Astrocyte (in vitro differentiated cells and primary cell): ENCODE measurements around the gene VWA2. TPM values are rescaled to one million over a fixed set of nuclear protein-coding genes. Genes with fewer than 3 reads are reported as not detected.

ENCODE experiments used
- DNase-seq: peaks from one replicate; pipeline ENCODE4 v3.0.0-alpha.2; 2010; ENCODE audit warnings: low read depth
- FAIRE-seq: peaks from 2 replicates; lab custom pipeline; 2011; peaks lifted over from hg19 to GRCh38; lab: Jason Lieb, UNC
- H2AFZ ChIP-seq: 2 replicates; pipeline ENCODE4 v1.6.0; 2012; ENCODE audit warnings: low read depth, low read length, inconsistent platforms
- H3K27ac ChIP-seq: 2 replicates; pipeline ENCODE4 v1.5.1; 2011; ENCODE audit warnings: low read depth, low read length, inconsistent platforms
- H3K27me3 ChIP-seq: 2 replicates; pipeline ENCODE4 v1.6.0; 2011; ENCODE audit warnings: low read length, inconsistent platforms; ENCODE audit not compliant: insufficient read depth
- H3K36me3 ChIP-seq: 2 replicates; pipeline ENCODE4 v1.5.1; 2011; ENCODE audit warnings: low read length, inconsistent platforms; ENCODE audit not compliant: insufficient read depth
- H3K4me1 ChIP-seq: 2 replicates; pipeline ENCODE4 v1.5.1; 2011; ENCODE audit warnings: low read length, inconsistent platforms; ENCODE audit not compliant: insufficient read depth
- H3K4me2 ChIP-seq: 2 replicates; pipeline ENCODE4 v1.6.0; 2012; ENCODE audit warnings: low read length, inconsistent platforms
- H3K4me3 ChIP-seq: 2 replicates; pipeline ENCODE4 v1.5.1; 2011; ENCODE audit warnings: low read depth, mild to moderate bottlenecking, low read length, inconsistent platforms; ENCODE audit not compliant: insufficient read depth
- H3K79me2 ChIP-seq: 2 replicates; pipeline ENCODE4 v1.6.0; 2012; ENCODE audit warnings: mild to moderate bottlenecking, low read length, inconsistent platforms; ENCODE audit not compliant: insufficient read depth
- H3K9ac ChIP-seq: 2 replicates; pipeline ENCODE4 v1.6.0; 2012; ENCODE audit warnings: mild to moderate bottlenecking, low read length, inconsistent platforms
- H3K9me3 ChIP-seq: 2 replicates; pipeline ENCODE4 v1.5.1; 2012; ENCODE audit warnings: low read depth, mild to moderate bottlenecking, low read length, inconsistent platforms; ENCODE audit not compliant: insufficient read depth
- H4K20me1 ChIP-seq: 2 replicates; pipeline ENCODE4 v1.6.0; 2012; ENCODE audit warnings: low read length, inconsistent platforms; ENCODE audit not compliant: insufficient read depth
- H3K27ac Mint-ChIP-seq: one replicate; pipeline ENCODE4 v1.8.0; 2021; ENCODE audit warnings: mild to moderate bottlenecking, mixed read lengths; ENCODE audit not compliant: unreplicated experiment
- H3K27me3 Mint-ChIP-seq: one replicate; pipeline ENCODE4 v1.8.0; 2021; ENCODE audit warnings: low read depth, mixed read lengths; ENCODE audit not compliant: unreplicated experiment
- H3K36me3 Mint-ChIP-seq: one replicate; pipeline ENCODE4 v1.8.0; 2021; ENCODE audit warnings: low read depth, mixed read lengths; ENCODE audit not compliant: unreplicated experiment
- H3K4me1 Mint-ChIP-seq: one replicate; pipeline ENCODE4 v1.8.0; 2021; ENCODE audit warnings: low read depth, mixed read lengths; ENCODE audit not compliant: unreplicated experiment
- H3K4me3 Mint-ChIP-seq: one replicate; pipeline ENCODE4 v1.8.0; 2021; ENCODE audit warnings: mild to moderate bottlenecking, moderate library complexity, mixed read lengths; ENCODE audit not compliant: unreplicated experiment
- H3K9me3 Mint-ChIP-seq: one replicate; pipeline ENCODE4 v1.8.0; 2021; ENCODE audit warnings: mild to moderate bottlenecking, mixed read lengths; ENCODE audit not compliant: unreplicated experiment
- CTCF ChIP-seq: IDR thresholded peaks from 2 replicates; pipeline ENCODE4 v1.5.1; 2011; ENCODE audit warnings: low read depth, mild to moderate bottlenecking, inconsistent platforms, low read length, moderate library complexity; ENCODE audit not compliant: insufficient read depth
- EZH2 ChIP-seq: IDR thresholded peaks from 2 replicates; pipeline ENCODE4 v1.6.1; 2012; ENCODE audit warnings: mild to moderate bottlenecking, low read length, inconsistent platforms; ENCODE audit not compliant: insufficient read depth
- total RNA-seq: library from RNA; stranded (reverse); gene quantifications from 2 replicates; pipeline ENCODE4 v1.2.1, GENCODE V29; 2021

Gene VWA2
- total RNA-seq, 1 donor from 2014 or later: 0.25 TPM

DNA sequence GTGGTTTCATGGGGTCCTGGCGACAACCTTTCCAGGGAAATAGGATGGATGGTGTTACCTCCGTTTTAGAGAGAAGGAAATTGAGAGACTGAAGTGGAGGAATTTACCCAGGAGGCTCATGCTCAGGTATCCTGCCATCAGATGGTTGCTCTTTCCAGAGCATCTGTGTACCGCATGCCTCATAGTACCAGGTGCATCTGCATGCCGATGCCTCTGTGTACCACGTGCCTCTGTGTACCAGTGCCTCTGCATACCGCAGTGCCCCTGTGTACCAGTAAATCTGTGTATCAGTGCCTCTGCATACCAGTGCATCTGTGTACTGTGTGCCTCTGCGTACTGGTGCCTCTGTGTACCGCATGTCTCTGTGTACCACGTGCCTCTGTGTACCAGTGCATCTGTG is 3.2 kb downstream of the VWA2 start:
- no peaks in the 10 kb centered on the region for H4K20me1 ChIP-seq
- no peak overlapping the region for H3K9ac ChIP-seq
- Mint-ChIP-seq H3K36me3 (no peaks in the 10 kb centered on the region), H3K9me3 (no peaks in the 10 kb centered on the region), H3K27ac (no peak overlapping the region), H3K4me3 (no peak overlapping the region), H3K4me1 (peaks cover 14% of the 10 kb centered on the region), H3K27me3 (peaks cover 57% of the 10 kb centered on the region)
- H3K36me3 ChIP-seq: no peaks in the 10 kb centered on the region
- H3K9me3 ChIP-seq: no peaks in the 10 kb centered on the region
- TF ChIP-seq CTCF: no peak
- TF ChIP-seq EZH2: no peak
- FAIRE-seq: no peak
- H2AFZ ChIP-seq: no peak overlapping the region
- no peak overlapping the region for H3K27ac ChIP-seq
- H3K4me1 ChIP-seq: no peaks in the 10 kb centered on the region
- no peak overlapping the region for H3K4me2 ChIP-seq
- no peaks in the 10 kb centered on the region for H3K79me2 ChIP-seq
- no peak overlapping the region for H3K4me3 ChIP-seq
- peaks cover 73% of the 10 kb centered on the region for H3K27me3 ChIP-seq
- DNase-seq: no peak

DNA sequence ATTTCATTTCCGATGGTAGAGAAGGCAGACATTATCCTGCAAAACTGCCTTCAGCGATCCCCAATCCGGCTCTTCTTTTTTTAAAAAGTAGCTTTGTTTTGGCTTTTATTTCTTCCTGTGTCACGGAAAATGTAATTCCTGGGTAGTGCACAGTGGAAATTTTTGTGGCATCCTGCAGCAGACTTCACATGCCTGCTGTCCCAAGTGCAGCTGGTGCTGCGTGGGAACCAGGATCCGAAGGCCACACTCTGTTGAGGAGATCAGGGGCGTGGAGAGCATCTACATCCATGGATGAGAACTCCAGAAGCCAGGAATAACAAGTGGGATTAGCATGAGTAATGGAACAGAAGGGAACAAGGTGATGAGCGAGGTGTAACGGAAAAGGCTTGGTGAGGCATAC is 4.6 kb downstream of the VWA2 start:
- peaks cover 14% of the 10 kb centered on the region for H3K4me1 Mint-ChIP-seq
- H3K36me3 Mint-ChIP-seq: no peaks in the 10 kb centered on the region
- TF ChIP-seq EZH2 (no peak), CTCF (no peak)
- H3K9me3 ChIP-seq: no peaks in the 10 kb centered on the region
- H3K4me3 ChIP-seq: no peak overlapping the region
- no peak overlapping the region for H3K4me3 Mint-ChIP-seq
- no peak for FAIRE-seq
- no peak overlapping the region for H2AFZ ChIP-seq
- H4K20me1 ChIP-seq: no peaks in the 10 kb centered on the region
- H3K27ac Mint-ChIP-seq: no peak overlapping the region
- no peaks in the 10 kb centered on the region for H3K4me1 ChIP-seq
- no peak for DNase-seq
- no peak overlapping the region for H3K4me2 ChIP-seq
- H3K27ac ChIP-seq: no peak overlapping the region
- peaks cover 49% of the 10 kb centered on the region for H3K27me3 Mint-ChIP-seq
- H3K9ac ChIP-seq: no peak overlapping the region
- H3K27me3 ChIP-seq: peaks cover 64% of the 10 kb centered on the region
- no peaks in the 10 kb centered on the region for H3K36me3 ChIP-seq
- H3K79me2 ChIP-seq: no peaks in the 10 kb centered on the region
- no peaks in the 10 kb centered on the region for H3K9me3 Mint-ChIP-seq

- H3K27ac ChIP-seq: no peak overlapping the region
- no peak overlapping the region for H3K4me2 ChIP-seq
- Mint-ChIP-seq H3K9me3 (no peaks in the 10 kb centered on the region), H3K4me1 (peaks cover 14% of the 10 kb centered on the region), H3K36me3 (no peaks in the 10 kb centered on the region), H3K27ac (no peak overlapping the region), H3K27me3 (peaks cover 44% of the 10 kb centered on the region), H3K4me3 (no peak overlapping the region)
- H3K4me1 ChIP-seq: no peaks in the 10 kb centered on the region
- FAIRE-seq: no peak
- H4K20me1 ChIP-seq: no peaks in the 10 kb centered on the region
- no peak overlapping the region for H3K9ac ChIP-seq
- no peak for TF ChIP-seq EZH2
- TF ChIP-seq CTCF: no peak
- DNase-seq: no peak
- H3K27me3 ChIP-seq: peaks cover 60% of the 10 kb centered on the region
- H3K9me3 ChIP-seq: no peaks in the 10 kb centered on the region
- no peak overlapping the region for H3K4me3 ChIP-seq
- H3K79me2 ChIP-seq: no peaks in the 10 kb centered on the region
- H3K36me3 ChIP-seq: no peaks in the 10 kb centered on the region
- no peak overlapping the region for H2AFZ ChIP-seq
Measured at GRCh38 chr10:114244126-114244525, 5.1 kb downstream of the VWA2 start.
